SJSA1 (cell line): Measurements from ENCODE around the gene SF3A1. TPM values are rescaled to one million over a fixed set of nuclear protein-coding genes. Genes with fewer than 3 reads are reported as not detected.

Source experiments
- DNase-seq, 2 experiments: peaks; one replicate each; pipeline ENCODE4 v3.0.0-alpha.2; 2015 to 2020; ENCODE audit warnings: low spot score in 2 of 2, low read depth in 1 of 2
- H3K27ac ChIP-seq: fragments of 250-450 bp; sonication (Bioruptor Pico); 2 replicates; pipeline ENCODE4 v1.5.1; 2020; ENCODE audit warnings: mild to moderate bottlenecking, moderate library complexity
- H3K27me3 ChIP-seq: fragments of 250-450 bp; sonication (Bioruptor Pico); replicated peaks from 2 replicates; pipeline ENCODE4 v1.5.1; 2020; ENCODE audit warnings: mild to moderate bottlenecking, moderate library complexity
- H3K36me3 ChIP-seq: fragments of 250-450 bp; sonication (Bioruptor Pico); 2 replicates; pipeline ENCODE4 v1.5.1; 2020; ENCODE audit warnings: mild to moderate bottlenecking
- H3K4me1 ChIP-seq: fragments of 250-450 bp; sonication (Bioruptor Pico); replicated peaks from 2 replicates; pipeline ENCODE4 v1.6.1; 2021; ENCODE audit warnings: mild to moderate bottlenecking
- H3K4me3 ChIP-seq: fragments of 250-450 bp; sonication (Bioruptor Pico); 2 replicates; pipeline ENCODE4 v1.5.1; 2020; ENCODE audit warnings: mild to moderate bottlenecking
- H3K9me3 ChIP-seq: fragments of 250-450 bp; sonication (Bioruptor Pico); replicated peaks from 2 replicates; pipeline ENCODE4 v1.5.1; 2020; ENCODE audit warnings: mild to moderate bottlenecking
- total RNA-seq: library from RNA; depleted of rRNA; stranded (reverse); fragments of >200 nt; shearing (Covaris generic); gene quantifications from 2 replicates; pipeline ENCODE4 v1.2.3, GENCODE V29; 2014

The SF3A1 gene
- total RNA-seq, 1 experiment from 2014 or later: 37.2 TPM

DNA sequence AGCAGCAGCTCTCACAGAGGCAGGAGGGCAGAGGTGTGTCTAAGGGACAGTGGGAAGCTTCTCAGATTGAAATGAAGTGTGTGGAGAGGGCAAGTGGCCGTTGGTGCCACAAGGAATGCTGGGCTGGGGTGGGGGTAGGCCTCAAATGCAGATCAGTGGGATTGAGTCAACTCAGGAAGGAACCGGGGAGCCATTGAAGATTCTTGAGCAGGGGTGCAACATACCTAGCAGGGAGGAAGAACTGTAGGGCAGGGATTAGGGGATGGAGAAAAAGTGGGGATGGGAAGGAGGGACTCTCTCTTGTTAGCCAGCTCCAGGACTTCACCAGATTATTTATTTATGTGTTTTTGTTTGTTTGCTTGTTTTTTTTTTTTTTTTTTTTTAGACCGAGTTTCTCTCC, 37.2 kb upstream of the SF3A1 start:
- no peaks in the 10 kb centered on the region for H3K27me3 ChIP-seq
- no peak overlapping the region for H3K4me3 ChIP-seq
- no peak for DNase-seq
- no peak overlapping the region for H3K27ac ChIP-seq
- 0 out of 2 replicates have a peak, but pooled peaks cover 4% of the 10 kb centered on the region for H3K9me3 ChIP-seq
- H3K4me1 ChIP-seq: peaks cover 20% of the 10 kb centered on the region
- H3K36me3 ChIP-seq: no peaks in the 10 kb centered on the region

DNA sequence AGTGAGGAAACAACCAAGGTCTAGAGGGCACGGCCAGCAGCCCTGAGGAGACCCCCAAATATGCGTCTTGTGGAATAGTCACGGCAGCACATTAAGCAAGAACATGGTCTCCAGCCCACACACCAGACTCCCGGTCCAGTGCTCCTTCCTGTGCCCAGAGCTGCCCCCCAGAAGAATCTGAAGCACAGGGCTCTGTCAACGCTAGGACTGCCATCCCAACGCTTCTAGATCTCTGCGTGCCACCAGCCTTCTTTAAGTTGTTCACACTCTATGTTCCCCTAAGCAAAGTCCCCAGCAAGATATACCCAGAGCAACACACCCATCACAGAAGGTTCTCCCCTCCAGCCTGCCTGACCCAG, 36.6 kb upstream of the SF3A1 start:
- Histone ChIP-seq H3K4me1 (peaks cover 15% of the 10 kb centered on the region), H3K9me3 (0 out of 2 replicates have a peak, but pooled peaks cover 4% of the 10 kb centered on the region), H3K27ac (no peak overlapping the region), H3K36me3 (no peaks in the 10 kb centered on the region), H3K27me3 (no peaks in the 10 kb centered on the region), H3K4me3 (no peak overlapping the region)
- DNase-seq: no peak

DNA sequence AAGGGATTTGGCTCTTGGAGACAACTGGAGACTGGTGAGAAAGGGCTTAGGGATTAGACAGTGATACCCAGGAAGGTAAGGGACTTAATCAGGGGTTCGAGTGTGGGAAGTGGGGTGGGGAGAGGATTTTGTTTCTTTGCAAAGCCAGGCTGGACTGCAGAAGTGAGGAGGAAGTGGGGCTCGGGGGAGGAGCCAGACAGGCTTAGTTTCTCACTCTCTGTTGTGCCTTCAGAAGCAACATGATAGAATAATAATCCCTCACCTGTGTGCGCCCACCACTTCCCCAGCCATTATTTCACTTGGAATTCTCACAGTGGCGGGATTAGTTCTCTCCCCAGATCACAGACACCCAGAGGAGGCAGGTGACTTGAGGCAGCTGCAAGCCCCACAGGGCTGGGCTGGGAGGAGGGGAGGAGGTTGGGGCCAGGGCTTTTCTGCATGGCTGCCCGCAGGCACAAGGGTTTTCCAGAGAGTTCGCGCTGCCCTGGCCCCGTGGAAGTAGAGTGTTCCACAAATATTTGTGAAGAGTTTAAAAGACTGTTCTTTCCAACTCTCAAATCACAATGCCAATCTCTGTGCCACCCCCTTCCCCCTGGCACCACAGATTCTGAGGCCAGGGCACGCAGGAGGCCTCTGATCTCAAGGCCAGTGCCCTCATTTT, 36.1 kb upstream of the SF3A1 start:
- H3K9me3 ChIP-seq: 0 out of 2 replicates have a peak, but pooled peaks cover 4% of the 10 kb centered on the region
- H3K36me3 ChIP-seq: no peaks in the 10 kb centered on the region
- H3K27ac ChIP-seq: no peak overlapping the region
- no peaks in the 10 kb centered on the region for H3K27me3 ChIP-seq
- H3K4me1 ChIP-seq: peaks cover 10% of the 10 kb centered on the region
- no peak overlapping the region for H3K4me3 ChIP-seq
- DNase-seq: no peak

DNA sequence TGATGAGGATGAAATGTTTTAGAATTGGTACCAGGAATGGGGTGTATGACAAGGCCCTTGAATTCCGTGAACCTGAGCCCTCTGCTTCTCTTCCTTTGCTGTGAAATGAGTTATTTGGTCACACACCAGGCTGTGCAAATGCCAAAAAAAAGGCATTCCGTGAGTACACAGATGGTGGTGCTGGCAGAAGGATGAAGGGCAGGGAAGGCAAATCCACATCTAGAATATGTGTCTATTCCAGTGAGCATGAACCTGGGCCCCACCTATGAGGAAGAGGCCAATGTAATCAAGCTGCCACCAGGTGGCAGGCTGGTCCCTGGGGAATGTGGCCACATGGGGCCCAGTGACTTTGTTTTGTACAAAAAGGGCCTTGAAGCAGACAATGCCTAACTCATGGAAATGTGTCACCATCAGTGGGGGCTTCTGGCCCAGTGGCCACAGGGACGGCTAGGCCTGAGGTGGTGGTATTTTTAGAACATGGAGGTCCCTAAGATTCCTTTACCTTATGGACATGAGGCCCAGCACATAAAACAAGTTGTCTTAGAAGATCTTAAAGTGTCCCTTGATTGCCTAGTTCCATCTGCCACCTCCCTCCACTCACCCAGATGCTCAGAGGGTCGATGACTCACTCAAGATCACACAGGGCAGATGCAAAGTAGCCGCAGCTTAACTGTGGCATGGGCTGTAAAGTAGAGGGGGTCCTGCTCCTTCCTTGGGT, 34.4 kb upstream of the SF3A1 start:
- Histone ChIP-seq H3K27me3 (no peaks in the 10 kb centered on the region), H3K4me3 (no peak overlapping the region), H3K9me3 (0 out of 2 replicates have a peak, but pooled peaks cover 4% of the 10 kb centered on the region), H3K4me1 (peaks cover 15% of the 10 kb centered on the region), H3K36me3 (no peaks in the 10 kb centered on the region), H3K27ac (no peak overlapping the region)
- DNase-seq: peak; percentile 74 to 75

DNA sequence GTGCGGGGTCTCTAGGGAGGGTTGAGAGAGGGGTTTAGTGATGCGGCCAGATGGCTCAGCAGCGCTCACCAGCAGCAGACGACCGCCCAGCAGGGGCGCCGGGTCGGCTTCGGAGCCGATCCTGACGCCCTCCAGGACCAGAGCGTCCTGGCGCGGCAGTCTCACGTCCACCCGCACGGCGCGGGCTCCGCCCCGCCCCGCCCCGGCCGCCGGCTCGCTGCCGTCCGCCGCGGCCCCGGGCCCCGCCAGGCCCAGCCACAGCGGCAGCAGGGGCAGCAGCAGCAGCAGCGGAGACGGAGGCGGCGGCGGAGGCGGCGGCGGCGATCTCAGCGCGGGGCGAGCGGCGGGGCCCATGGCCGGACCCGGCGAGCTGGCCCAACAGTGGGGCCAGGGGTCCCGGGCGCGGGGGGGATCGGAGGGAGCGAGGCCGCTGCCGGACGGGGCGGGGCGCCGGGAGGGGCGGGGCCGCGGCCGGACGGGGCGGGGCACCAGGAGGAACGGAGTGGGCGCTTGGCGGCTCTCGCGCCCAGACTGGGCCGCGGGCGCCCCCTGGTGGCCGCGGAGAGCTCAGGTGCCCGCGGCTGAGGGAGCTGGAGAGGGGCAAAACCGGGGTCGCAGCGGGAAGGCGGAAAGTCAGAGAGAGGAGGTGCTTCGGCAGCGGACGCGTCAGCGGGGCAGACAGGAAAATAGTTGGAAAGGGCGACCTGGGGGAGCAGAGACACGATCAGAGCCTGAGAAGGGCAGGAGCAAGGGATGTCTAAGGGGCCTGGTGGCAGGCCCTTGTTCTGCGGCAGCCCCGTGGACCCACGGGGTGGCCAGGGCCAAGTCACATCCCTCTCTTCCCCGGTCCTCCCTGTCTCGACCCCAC, 30.5 kb upstream of the SF3A1 start, which contains the start of gene RNF215:
Gene RNF215 (minus strand): TSS at position 452 of the 868 bp plus-strand sequence. CDS start 98 bp downstream, at position 354.
- Histone ChIP-seq H3K36me3 (no peaks in the 10 kb centered on the region), H3K9me3 (0 out of 2 replicates have a peak, but pooled peaks cover 4% of the 10 kb centered on the region), H3K27ac (no peak within 1 kb of the TSS), H3K4me3 (peak within 1 kb of the TSS; percentile 59), H3K4me1 (peaks cover 15% of the 10 kb centered on the region), H3K27me3 (no peaks in the 10 kb centered on the region)
- peak; percentile 74 to 75 for DNase-seq

DNA sequence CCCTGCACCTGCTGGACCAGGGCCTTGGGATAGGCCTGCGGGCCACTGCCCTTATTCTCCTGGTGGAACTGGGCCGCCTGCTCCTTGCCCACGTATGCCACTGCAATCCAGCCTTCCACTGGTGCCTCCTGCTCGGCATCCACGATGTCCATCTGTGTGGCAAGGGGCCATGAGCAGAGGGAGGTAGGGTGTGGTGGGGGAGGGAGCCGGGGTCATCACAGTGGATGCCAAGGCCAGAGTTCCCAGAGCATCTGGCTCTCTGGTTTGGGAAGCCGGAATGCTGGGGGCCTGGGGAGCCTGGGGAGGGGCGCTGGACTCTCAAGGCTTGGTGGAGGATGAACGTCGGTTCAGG, 29.9 kb upstream of the SF3A1 start:
- no peaks in the 10 kb centered on the region for H3K36me3 ChIP-seq
- H3K9me3 ChIP-seq: 0 out of 2 replicates have a peak, but pooled peaks cover 4% of the 10 kb centered on the region
- DNase-seq: no peak
- H3K4me1 ChIP-seq: peaks cover 14% of the 10 kb centered on the region
- H3K27ac ChIP-seq: no peak overlapping the region
- peak overlapping the region; percentile 59 for H3K4me3 ChIP-seq
- no peaks in the 10 kb centered on the region for H3K27me3 ChIP-seq

DNA sequence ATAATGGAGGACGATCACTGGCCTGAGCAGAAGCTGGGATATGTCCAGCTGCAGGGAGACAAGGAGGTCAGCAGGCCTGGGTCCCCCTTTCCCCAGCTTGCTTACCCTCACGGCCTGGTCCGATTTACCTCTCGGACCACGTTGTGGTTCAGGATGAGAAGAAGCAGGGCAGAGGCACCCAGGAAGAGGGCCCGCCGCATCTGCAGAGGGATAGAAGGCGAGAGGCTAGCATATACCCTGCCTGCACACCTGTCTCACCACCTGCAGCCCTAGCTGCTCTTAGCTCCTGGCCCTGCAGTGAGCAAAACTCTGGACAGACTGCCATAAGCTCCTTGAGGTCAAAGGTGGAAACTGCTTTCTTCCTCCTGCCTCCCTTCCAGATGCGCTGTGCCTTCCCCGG, 29.2 kb upstream of the SF3A1 start:
- Histone ChIP-seq H3K9me3 (0 out of 2 replicates have a peak, but pooled peaks cover 4% of the 10 kb centered on the region), H3K4me3 (no peak overlapping the region), H3K4me1 (peaks cover 9% of the 10 kb centered on the region), H3K27me3 (no peaks in the 10 kb centered on the region), H3K27ac (no peak overlapping the region), H3K36me3 (no peaks in the 10 kb centered on the region)
- DNase-seq: no peak

DNA sequence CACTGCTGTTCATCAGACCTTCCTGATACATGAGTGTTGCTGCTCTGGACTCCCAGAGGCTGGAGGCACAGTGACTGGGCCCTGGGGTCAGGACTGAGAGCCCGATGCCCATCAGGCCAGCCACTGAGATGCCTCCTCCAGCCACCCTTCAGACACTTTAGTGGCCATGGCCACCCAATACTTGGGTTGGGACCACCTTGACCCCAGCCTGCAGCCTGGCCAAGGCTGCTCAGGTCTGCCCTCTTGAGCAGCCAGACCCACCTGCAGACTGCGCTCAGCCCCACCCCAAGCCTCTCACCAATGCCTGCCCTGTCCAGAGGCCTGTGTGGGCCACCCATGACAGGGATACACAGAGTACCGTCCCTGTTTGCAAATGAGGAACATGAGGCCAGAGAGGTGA, 26.4 kb upstream of the SF3A1 start:
- Histone ChIP-seq H3K27me3 (no peaks in the 10 kb centered on the region), H3K9me3 (no peaks in the 10 kb centered on the region), H3K36me3 (no peaks in the 10 kb centered on the region), H3K4me1 (peaks cover 9% of the 10 kb centered on the region), H3K27ac (no peak overlapping the region), H3K4me3 (no peak overlapping the region)
- no peak for DNase-seq

DNA sequence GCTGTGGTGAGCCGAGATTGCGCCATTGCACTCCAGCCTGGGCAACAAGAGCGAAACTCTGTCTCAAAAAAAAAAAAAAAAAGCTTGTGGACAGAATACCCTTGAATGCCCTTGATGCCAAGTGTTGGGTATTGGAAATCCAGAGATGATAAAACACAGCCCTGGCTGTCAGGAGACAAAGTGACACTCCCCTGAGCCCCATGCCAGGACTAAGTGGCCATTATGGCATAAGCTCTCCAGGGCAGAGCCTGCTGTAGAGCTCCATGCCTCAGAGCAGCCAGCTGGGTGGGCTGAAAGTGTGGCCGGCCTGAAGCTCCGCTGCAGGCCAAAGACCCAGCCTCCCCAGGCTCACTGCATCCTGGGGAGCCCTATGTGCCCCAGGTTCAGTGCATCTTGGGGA, 25.6 kb upstream of the SF3A1 start:
- Histone ChIP-seq H3K4me3 (no peak overlapping the region), H3K9me3 (no peaks in the 10 kb centered on the region), H3K36me3 (0 out of 2 replicates have a peak, but pooled peaks cover 3% of the 10 kb centered on the region), H3K4me1 (peaks cover 6% of the 10 kb centered on the region), H3K27me3 (no peaks in the 10 kb centered on the region), H3K27ac (no peak overlapping the region)
- DNase-seq: no peak

DNA sequence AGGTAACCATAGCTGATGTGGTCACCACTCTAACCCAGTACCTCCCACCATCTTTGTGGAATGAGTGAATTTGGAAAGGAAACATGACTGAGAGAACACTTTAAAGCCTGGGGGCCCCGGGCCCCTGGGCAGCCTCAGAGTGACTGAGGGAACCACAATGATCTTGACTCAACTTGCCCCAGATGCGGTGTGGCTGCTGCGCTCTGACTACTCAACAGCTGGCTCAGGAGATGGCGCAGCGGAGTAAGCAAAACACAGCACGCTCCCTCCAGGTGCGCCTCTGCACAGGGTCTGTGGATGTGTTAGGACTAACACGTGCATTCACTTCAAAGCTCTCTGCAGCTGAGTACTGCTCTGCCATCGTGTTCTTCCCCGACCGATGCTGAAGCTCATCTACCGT, 24.6 kb upstream of the SF3A1 start:
- 0 out of 2 replicates have a peak, but pooled peaks cover 3% of the 10 kb centered on the region for H3K36me3 ChIP-seq
- H3K9me3 ChIP-seq: no peaks in the 10 kb centered on the region
- H3K27me3 ChIP-seq: no peaks in the 10 kb centered on the region
- no peak for DNase-seq
- no peak overlapping the region for H3K27ac ChIP-seq
- H3K4me1 ChIP-seq: peaks cover under 1% of the 10 kb centered on the region; the same call in 1 of the 2 replicates
- H3K4me3 ChIP-seq: no peak overlapping the region

DNA sequence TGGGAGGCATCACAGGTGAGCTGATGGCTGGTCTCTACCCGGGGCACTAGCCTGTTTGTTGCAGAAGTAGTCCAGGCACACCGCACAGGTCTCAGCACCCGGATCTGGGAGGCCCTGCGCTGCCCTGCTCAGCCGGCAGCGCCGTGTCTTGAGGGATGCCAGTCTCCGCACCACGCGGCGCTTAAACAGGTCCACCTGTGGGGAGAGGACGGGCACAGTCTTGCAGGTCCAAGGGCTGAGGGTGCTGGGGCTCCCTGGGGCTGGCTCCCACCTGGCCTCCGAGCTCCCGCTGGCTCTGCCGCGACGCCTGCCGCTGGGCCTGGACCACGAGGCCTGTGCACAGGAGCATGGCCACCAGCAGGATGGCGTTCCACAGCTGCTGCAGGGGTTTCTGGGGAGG, 23.3 kb upstream of the SF3A1 start:
- DNase-seq: no peak
- Histone ChIP-seq H3K36me3 (0 out of 2 replicates have a peak, but pooled peaks cover 3% of the 10 kb centered on the region), H3K4me1 (no peaks in the 10 kb centered on the region)

DNA sequence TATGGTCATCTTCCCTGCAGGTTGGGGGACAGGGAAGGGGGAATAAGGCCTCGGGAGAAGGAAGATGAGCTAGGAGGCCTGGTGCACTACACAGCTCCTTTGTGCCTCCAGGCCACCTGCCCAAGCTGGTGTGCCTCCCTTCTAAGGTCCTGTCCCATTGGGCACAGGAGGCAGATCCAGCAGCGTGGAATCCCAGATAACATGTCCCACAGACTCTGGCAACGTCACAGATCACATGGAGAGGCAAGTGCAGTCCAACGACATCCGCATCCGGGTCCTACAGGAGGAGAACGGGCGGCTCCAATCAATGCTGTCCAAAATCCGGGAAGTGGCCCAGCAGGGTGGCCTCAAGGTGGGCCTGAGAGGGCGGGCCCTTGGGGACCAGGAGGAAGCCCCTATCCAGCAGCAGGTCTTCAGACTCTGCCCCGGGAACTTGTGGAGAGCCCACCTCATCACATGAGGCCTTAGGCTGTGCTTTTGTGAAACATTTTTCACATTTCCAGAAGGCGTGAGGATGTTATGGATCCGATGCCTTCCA, 18.7 kb upstream of the SF3A1 start:
- Histone ChIP-seq H3K4me3 (no peak overlapping the region), H3K9me3 (no peaks in the 10 kb centered on the region), H3K36me3 (0 out of 2 replicates have a peak, but pooled peaks cover 3% of the 10 kb centered on the region), H3K4me1 (no peaks in the 10 kb centered on the region), H3K27me3 (no peaks in the 10 kb centered on the region), H3K27ac (no peak overlapping the region)
- no peak for DNase-seq

More for the DNA sequence above, 23.3 kb upstream of the SF3A1 start:
- no peaks in the 10 kb centered on the region for H3K9me3 ChIP-seq
- H3K27ac ChIP-seq: no peak overlapping the region
- no peak overlapping the region for H3K4me3 ChIP-seq
- H3K27me3 ChIP-seq: no peaks in the 10 kb centered on the region
